Lower lobe of right lung (tissue), 2 donors: ENCODE data around the gene LCTL. TPM values are rescaled to one million over a fixed set of nuclear protein-coding genes. Genes with fewer than 3 reads are reported as not detected.

Source experiments
- ATAC-seq, 2 donors: fragments of 200-7000 bp; cut with Tn5 transposase; one replicate each; pipeline ENCODE4 v1.9.1; 2020 to 2022; ENCODE audit warnings: mild to moderate bottlenecking in 2 of 2, moderate library complexity in 2 of 2
- DNase-seq: peaks from one replicate; pipeline ENCODE4 v3.0.0-alpha.2; 2020
- H3K27ac ChIP-seq: fragments of 200-600 bp; one replicate; pipeline ENCODE4 v1.8.0; 2022
- H3K27me3 ChIP-seq: fragments of 200-600 bp; one replicate; pipeline ENCODE4 v1.8.0; 2022; ENCODE audit warnings: low read depth
- H3K36me3 ChIP-seq: fragments of 200-600 bp; one replicate; pipeline ENCODE4 v1.8.0; 2022; ENCODE audit warnings: mild to moderate bottlenecking
- H3K4me1 ChIP-seq: fragments of 200-600 bp; one replicate; pipeline ENCODE4 v1.8.0; 2022
- H3K4me3 ChIP-seq: fragments of 200-600 bp; one replicate; pipeline ENCODE4 v1.8.0; 2022; ENCODE audit warnings: mild to moderate bottlenecking
- H3K9me3 ChIP-seq: fragments of 200-600 bp; one replicate; pipeline ENCODE4 v1.8.0; 2022
- CTCF ChIP-seq: fragments of 200-600 bp; IDR thresholded peaks from one replicate; pipeline ENCODE4 v1.8.0; 2022; ENCODE audit warnings: antibody characterized with exemption, mild to moderate bottlenecking
- intact Hi-C: fragments of 100-400 bp; cut with DNase I; formaldehyde crosslinking; loops from one replicate; pipeline ENCODE4 v1.11.0; 2022
- total RNA-seq: library from RNA; stranded (reverse); fragmentation: NEBNext Ultra II Directional; extraction: Animal tissue kit (Norgen Biotek cat#: 25700); gene quantifications from one replicate; pipeline ENCODE4 v1.2.1, GENCODE V29; 2021
- donor health status: DM: no; HTN: yes; CAD: no; lungs with severe emphysema.

The LCTL gene
- total RNA-seq, 1 donor from 2014 or later: not detected

GRCh38 chr15:66594836-66595235 is 29.0 kb upstream of the LCTL start:
- Histone ChIP-seq H3K36me3 (no peaks in the 10 kb centered on the region), H3K4me3 (no peak overlapping the region), H3K9me3 (no peaks in the 10 kb centered on the region), H3K27me3 (no peaks in the 10 kb centered on the region), H3K27ac (no peak overlapping the region), H3K4me1 (no peaks in the 10 kb centered on the region)
- DNase-seq: peak; percentile 20
- TF ChIP-seq CTCF: no peak
- ATAC-seq: no peak
- intact Hi-C loops: no loop called here

- no peak for TF ChIP-seq CTCF
- H3K4me1 ChIP-seq: no peaks in the 10 kb centered on the region
- ATAC-seq (no peak), DNase-seq (peak; percentile 39)
- no peaks in the 10 kb centered on the region for H3K27me3 ChIP-seq
- no peaks in the 10 kb centered on the region for H3K9me3 ChIP-seq
- intact Hi-C loops: no loop called here
- no peak overlapping the region for H3K4me3 ChIP-seq
- H3K27ac ChIP-seq: no peak overlapping the region
- no peaks in the 10 kb centered on the region for H3K36me3 ChIP-seq
Measured at GRCh38 chr15:66594344-66594743, 28.5 kb upstream of the LCTL start.

- Histone ChIP-seq H3K4me1 (no peaks in the 10 kb centered on the region), H3K4me3 (no peak overlapping the region), H3K36me3 (no peaks in the 10 kb centered on the region), H3K27ac (no peak overlapping the region), H3K9me3 (no peaks in the 10 kb centered on the region), H3K27me3 (no peaks in the 10 kb centered on the region)
- intact Hi-C loops: no loop called here
- DNase-seq (peak; percentile 8), ATAC-seq (peak in 1 of 2 donors; percentile 18)
- TF ChIP-seq CTCF: no peak
Measured at GRCh38 chr15:66593219-66593780, 27.5 kb upstream of the LCTL start.

- no peak overlapping the region for H3K4me3 ChIP-seq
- H3K4me1 ChIP-seq: peaks cover 6% of the 10 kb centered on the region
- no peaks in the 10 kb centered on the region for H3K27me3 ChIP-seq
- TF ChIP-seq CTCF: no peak
- no peaks in the 10 kb centered on the region for H3K9me3 ChIP-seq
- no peak for ATAC-seq
- no peak overlapping the region for H3K27ac ChIP-seq
- DNase-seq: peak; percentile 30
- H3K36me3 ChIP-seq: no peaks in the 10 kb centered on the region
- intact Hi-C loops: no loop called here
Measured at GRCh38 chr15:66592505-66593218, 26.9 kb upstream of the LCTL start.

GRCh38 chr15:66591322-66591862 is 25.6 kb upstream of the LCTL start:
- peak; percentile 6 for DNase-seq
- intact Hi-C loops: no loop called here
- H3K4me3 ChIP-seq: no peak overlapping the region
- H3K36me3 ChIP-seq: no peaks in the 10 kb centered on the region
- TF ChIP-seq CTCF: no peak
- no peak for ATAC-seq
- no peaks in the 10 kb centered on the region for H3K9me3 ChIP-seq
- no peaks in the 10 kb centered on the region for H3K27me3 ChIP-seq
- peaks cover 9% of the 10 kb centered on the region for H3K4me1 ChIP-seq
- no peak overlapping the region for H3K27ac ChIP-seq
